Measurements from ENCODE around the gene CKAP2L. TPM values are rescaled to one million over a fixed set of nuclear protein-coding genes. Genes with fewer than 3 reads are reported as not detected.

The CKAP2L gene
- total and polyA plus RNA-seq, 10 of the 15 experiments (the other 5 are each of a cell fraction or from before 2014, with no cell fraction given), result 10.5 to 37.4 (median 20.2) TPM

DNA sequence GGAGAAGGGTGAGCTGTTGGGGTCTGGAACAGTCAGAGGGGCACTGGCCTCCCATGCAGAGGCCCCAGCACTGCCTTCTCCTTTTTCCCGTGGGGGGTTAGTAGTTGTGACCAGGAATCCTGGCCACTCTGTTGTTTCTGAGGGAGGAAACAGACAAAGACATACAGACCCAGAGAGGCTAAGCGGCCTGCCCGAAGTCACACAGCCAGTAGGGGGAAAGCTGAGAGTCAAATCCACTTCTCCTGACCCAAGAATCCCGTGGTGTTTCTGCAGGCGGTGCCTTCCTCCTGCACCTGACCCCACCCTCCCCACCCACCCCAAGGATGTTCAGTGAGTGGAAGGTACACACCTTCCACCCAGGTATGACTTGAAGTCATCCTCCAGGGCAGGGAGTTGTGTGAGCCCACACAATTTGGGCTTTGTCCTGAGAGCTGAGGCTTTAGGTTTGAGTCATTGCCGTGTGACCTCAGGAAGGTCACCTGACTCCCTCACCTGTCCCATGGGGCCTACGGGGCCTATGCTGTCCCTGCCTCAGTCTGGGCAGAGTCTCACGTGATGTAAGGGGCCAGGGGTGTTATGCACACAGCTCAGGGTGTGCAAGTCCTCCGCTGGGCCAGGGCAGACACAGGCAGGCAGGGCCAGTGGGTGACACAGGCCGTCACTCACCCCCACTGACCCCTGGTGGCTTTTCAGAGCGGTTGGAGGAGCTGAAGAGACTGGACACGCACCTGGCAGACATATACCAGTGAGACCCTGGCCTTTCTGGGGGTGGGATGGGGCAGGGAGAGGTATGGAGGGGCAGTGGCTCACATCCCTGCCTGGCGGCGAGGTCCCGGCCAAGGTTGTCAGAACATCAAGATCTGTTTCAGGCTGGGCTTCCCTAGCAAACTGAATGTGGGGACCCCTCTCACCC is 38.6 kb downstream of the CKAP2L start (continued):
- TF ChIP-seq, protein P1, sequence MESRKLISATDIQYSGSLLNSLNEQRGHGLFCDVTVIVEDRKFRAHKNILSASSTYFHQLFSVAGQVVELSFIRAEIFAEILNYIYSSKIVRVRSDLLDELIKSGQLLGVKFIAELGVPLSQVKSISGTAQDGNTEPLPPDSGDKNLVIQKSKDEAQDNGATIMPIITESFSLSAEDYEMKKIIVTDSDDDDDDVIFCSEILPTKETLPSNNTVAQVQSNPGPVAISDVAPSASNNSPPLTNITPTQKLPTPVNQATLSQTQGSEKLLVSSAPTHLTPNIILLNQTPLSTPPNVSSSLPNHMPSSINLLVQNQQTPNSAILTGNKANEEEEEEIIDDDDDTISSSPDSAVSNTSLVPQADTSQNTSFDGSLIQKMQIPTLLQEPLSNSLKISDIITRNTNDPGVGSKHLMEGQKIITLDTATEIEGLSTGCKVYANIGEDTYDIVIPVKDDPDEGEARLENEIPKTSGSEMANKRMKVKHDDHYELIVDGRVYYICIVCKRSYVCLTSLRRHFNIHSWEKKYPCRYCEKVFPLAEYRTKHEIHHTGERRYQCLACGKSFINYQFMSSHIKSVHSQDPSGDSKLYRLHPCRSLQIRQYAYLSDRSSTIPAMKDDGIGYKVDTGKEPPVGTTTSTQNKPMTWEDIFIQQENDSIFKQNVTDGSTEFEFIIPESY (IDR thresholded peaks at IDR 0.05), result no peak
- TF ChIP-seq YBX1 (IDR thresholded peaks at IDR 0.05) (no peak), STAT3 (IDR thresholded peaks at IDR 0.05; ENCODE audit: low read depth, low read length) (no peak), JUND (IDR thresholded peaks at IDR 0.05; ENCODE audit: low read depth, low read length) (0 out of 2 replicates have a peak, but pooled peaks have one; percentile 36), FOXM1 (IDR thresholded peaks at IDR 0.05; ENCODE audit: low read depth, low read length) (no peak), MEF2A (IDR thresholded peaks at IDR 0.05; ENCODE audit: insufficient read depth, low read depth, low read length) (no peak), JUNB (IDR thresholded peaks at IDR 0.05) (peak; percentile 46; the same call in 1 of the 2 replicates), SREBF1 (IDR thresholded peaks at IDR 0.05; ENCODE audit: low read length) (no peak), TCF7 (IDR thresholded peaks at IDR 0.05; ENCODE audit: borderline replicate concordance) (no peak), TAF1 (IDR thresholded peaks at IDR 0.05; ENCODE audit: borderline replicate concordance, low read depth, low read length) (no peak), TCF3 (IDR thresholded peaks at IDR 0.05; ENCODE audit: borderline replicate concordance, insufficient read depth, low read depth, low read length) (no peak), POU2F2 (IDR thresholded peaks at IDR 0.05; ENCODE audit: borderline replicate concordance, low read depth, low read length) (no peak), IRF4 (IDR thresholded peaks at IDR 0.05; ENCODE audit: low read depth, low read length) (0 out of 2 replicates have a peak, but pooled peaks have one; percentile 42), NFYA (IDR thresholded peaks at IDR 0.05; ENCODE audit: borderline replicate concordance, low read depth, low read length) (no peak), EZH2 (IDR thresholded peaks at IDR 0.05; ENCODE audit: borderline replicate concordance, control insufficient read depth, low read depth, low read length) (no peak), BMI1 (IDR thresholded peaks at IDR 0.05; ENCODE audit: borderline replicate concordance) (no peak)
- TF ChIP-seq, protein P2, sequence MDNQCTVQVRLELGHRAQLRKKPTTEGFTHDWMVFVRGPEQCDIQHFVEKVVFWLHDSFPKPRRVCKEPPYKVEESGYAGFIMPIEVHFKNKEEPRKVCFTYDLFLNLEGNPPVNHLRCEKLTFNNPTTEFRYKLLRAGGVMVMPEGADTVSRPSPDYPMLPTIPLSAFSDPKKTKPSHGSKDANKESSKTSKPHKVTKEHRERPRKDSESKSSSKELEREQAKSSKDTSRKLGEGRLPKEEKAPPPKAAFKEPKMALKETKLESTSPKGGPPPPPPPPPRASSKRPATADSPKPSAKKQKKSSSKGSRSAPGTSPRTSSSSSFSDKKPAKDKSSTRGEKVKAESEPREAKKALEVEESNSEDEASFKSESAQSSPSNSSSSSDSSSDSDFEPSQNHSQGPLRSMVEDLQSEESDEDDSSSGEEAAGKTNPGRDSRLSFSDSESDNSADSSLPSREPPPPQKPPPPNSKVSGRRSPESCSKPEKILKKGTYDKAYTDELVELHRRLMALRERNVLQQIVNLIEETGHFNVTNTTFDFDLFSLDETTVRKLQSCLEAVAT (IDR thresholded peaks at IDR 0.05), result 0 out of 2 replicates have a peak, but pooled peaks have one; percentile 39
- TF ChIP-seq, protein P3, sequence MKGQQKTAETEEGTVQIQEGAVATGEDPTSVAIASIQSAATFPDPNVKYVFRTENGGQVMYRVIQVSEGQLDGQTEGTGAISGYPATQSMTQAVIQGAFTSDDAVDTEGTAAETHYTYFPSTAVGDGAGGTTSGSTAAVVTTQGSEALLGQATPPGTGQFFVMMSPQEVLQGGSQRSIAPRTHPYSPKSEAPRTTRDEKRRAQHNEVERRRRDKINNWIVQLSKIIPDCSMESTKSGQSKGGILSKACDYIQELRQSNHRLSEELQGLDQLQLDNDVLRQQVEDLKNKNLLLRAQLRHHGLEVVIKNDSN (IDR thresholded peaks at IDR 0.05; ENCODE audit: borderline replicate concordance, extremely low read length, insufficient read depth, low read depth, low read length), result peak; percentile 83
- TF ChIP-seq, protein P4, sequence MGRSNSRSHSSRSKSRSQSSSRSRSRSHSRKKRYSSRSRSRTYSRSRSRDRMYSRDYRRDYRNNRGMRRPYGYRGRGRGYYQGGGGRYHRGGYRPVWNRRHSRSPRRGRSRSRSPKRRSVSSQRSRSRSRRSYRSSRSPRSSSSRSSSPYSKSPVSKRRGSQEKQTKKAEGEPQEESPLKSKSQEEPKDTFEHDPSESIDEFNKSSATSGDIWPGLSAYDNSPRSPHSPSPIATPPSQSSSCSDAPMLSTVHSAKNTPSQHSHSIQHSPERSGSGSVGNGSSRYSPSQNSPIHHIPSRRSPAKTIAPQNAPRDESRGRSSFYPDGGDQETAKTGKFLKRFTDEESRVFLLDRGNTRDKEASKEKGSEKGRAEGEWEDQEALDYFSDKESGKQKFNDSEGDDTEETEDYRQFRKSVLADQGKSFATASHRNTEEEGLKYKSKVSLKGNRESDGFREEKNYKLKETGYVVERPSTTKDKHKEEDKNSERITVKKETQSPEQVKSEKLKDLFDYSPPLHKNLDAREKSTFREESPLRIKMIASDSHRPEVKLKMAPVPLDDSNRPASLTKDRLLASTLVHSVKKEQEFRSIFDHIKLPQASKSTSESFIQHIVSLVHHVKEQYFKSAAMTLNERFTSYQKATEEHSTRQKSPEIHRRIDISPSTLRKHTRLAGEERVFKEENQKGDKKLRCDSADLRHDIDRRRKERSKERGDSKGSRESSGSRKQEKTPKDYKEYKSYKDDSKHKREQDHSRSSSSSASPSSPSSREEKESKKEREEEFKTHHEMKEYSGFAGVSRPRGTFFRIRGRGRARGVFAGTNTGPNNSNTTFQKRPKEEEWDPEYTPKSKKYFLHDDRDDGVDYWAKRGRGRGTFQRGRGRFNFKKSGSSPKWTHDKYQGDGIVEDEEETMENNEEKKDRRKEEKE (IDR thresholded peaks at IDR 0.05), result no peak
- TF ChIP-seq, protein P5, sequence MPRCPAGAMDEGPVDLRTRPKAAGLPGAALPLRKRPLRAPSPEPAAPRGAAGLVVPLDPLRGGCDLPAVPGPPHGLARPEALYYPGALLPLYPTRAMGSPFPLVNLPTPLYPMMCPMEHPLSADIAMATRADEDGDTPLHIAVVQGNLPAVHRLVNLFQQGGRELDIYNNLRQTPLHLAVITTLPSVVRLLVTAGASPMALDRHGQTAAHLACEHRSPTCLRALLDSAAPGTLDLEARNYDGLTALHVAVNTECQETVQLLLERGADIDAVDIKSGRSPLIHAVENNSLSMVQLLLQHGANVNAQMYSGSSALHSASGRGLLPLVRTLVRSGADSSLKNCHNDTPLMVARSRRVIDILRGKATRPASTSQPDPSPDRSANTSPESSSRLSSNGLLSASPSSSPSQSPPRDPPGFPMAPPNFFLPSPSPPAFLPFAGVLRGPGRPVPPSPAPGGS (IDR thresholded peaks at IDR 0.05; ENCODE audit: borderline replicate concordance, insufficient read depth, low read depth, low read length, poor library complexity, severe bottlenecking), result no peak
